Fibroblast of skin of left biceps (primary cell): Measurements from ENCODE around the gene OR52B2.
"Not testable (repeated sequence)": the region's sequence is repeated elsewhere in the genome, so short reads cannot be mapped to it uniquely, and the experiment has no call there.

ENCODE experiments used
- DNase-seq, 2 experiments: peaks; one replicate each; pipeline ENCODE4 v3.0.0-alpha.2; 2013; ENCODE audit warnings: low read depth in 2 of 2

The OR52B2 gene

GRCh38 chr11:6152126-6152525, 18.0 kb downstream of the OR52B2 start:
- no peak for DNase-seq

DNA sequence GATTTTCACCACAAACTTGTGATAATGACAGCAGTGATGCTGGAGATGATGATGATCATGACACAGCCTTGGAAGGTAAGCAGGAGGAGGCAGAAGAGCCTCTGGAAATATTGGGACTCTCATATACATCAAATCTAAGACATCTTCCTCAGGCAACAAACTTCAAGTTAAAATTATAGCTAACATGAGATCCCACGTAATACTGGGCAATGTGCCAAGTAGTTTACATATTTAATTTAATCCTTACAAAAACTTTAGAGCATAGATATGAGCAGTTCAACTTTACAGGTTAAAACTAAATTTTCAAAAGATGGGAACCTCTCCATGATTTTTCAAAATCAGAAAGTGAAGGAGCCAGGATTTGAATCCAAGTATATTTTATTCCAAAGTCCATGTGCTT, 19.0 kb downstream of the OR52B2 start:
- DNase-seq = no peak

GRCh38 chr11:6143737-6144136, 26.4 kb downstream of the OR52B2 start:
- not testable (repeated sequence) for DNase-seq

GRCh38 chr11:6142936-6143335, 27.2 kb downstream of the OR52B2 start:
- no peak for DNase-seq

- not testable (repeated sequence) for DNase-seq
Measured at GRCh38 chr11:6135936-6136335, 34.2 kb downstream of the OR52B2 start.

DNA sequence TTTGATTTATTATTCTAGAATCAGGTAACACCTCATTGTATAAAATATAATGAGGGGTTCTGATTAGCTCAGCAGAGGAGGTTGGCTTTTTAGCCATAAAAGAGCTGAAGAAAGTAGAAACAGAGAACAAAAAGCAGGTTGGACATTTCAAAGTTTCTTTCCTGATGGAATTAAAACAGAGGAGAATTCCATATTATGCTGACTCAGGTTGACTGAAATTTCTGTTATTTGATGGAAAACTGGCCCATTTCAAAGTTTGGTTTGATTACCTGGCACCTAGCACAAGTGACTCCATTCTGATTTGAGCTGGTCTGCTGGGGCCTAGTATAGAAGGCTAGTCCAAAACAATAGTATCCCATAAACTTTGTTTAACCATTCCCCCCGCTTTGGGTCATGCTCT, 37.7 kb downstream of the OR52B2 start:
- no peak for DNase-seq

DNA sequence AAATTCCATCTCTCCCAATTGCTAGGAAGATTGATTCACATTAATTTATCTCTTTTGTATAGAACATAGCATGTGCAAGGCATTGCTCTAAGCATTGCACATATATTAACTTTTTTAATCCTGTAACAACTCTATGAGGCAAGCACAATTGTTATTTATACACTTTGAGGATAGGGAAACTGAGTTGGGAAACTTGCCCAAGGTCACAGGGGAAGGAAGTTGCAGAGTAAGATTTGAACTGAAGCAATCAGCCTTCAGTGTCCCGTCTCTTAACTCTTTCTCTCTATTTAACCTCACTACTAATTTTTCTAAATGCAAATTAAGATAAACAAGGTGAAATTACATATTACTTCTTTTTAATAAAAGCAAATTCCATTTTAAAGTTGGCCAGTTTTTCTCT, 40.5 kb downstream of the OR52B2 start:
- DNase-seq = no peak

GRCh38 chr11:6129011-6129410, 41.1 kb downstream of the OR52B2 start:
- DNase-seq = no peak

DNA sequence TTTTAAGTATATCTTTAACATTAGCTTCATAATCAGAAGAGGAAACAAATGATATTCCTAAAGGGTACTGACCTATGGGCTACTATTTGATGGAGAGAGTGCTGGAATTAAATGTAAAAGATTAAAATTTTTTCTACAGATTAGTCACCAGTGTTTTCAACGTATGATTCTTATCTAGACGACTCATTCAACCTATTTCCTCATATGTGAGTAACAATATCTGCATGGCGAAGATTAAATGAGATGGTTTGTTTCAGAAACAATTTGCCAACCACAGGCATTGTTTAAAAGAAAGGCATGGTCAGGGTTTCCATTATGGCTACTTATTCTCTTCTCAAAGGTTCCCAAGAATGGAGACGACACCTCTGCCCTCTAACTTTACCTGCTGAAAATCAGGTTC, 42.2 kb downstream of the OR52B2 start:
- no peak for DNase-seq

GRCh38 chr11:6124245-6124644, 45.9 kb downstream of the OR52B2 start:
- DNase-seq = no peak
